Spleen (tissue), 13 donors: ENCODE results near the gene RRBP1. TPM values are rescaled to one million over a fixed set of nuclear protein-coding genes. Genes with fewer than 3 reads are reported as not detected.

ENCODE experiments used
- DNase-seq: peaks from one replicate; pipeline ENCODE4 v3.0.0-alpha.2; 2020
- H3K27ac ChIP-seq, 8 donors: fragments of 200-600 bp; sonication (generic) in 7 of 8; 1 replicate in 4 of 8; 2 replicates in 4 of 8; pipeline versions ENCODE4 v1.5.0 to v1.8.0; 2016 to 2021; ENCODE audit warnings: inconsistent platforms in 4 of 8, mild to moderate bottlenecking in 4 of 8, moderate library complexity in 1 of 8
- H3K27me3 ChIP-seq, 7 donors: fragments of 200-600 bp; sonication (generic) in 6 of 7; replicated peaks in 1 of 7; 1 replicate in 4 of 7; 2 replicates in 3 of 7; pipeline versions ENCODE4 v1.5.0 to v1.8.0; 2016 to 2021; ENCODE audit warnings: inconsistent platforms in 3 of 7, mild to moderate bottlenecking in 1 of 7
- H3K36me3 ChIP-seq, 6 donors: fragments of 200-600 bp; sonication (generic) in 5 of 6; 1 replicate in 4 of 6; 2 replicates in 2 of 6; pipeline versions ENCODE4 v1.5.0 to v1.8.0; 2016 to 2021; ENCODE audit warnings: inconsistent platforms in 2 of 6
- H3K4me1 ChIP-seq, 6 donors: fragments of 200-600 bp; sonication (generic) in 5 of 6; 1 replicate in 3 of 6; 2 replicates in 3 of 6; pipeline versions ENCODE4 v1.5.0 to v1.8.0; 2016 to 2021; ENCODE audit warnings: inconsistent platforms in 3 of 6
- H3K4me3 ChIP-seq, 8 donors: fragments of 200-600 bp; sonication (generic) in 7 of 8; 1 replicate in 4 of 8; 2 replicates in 4 of 8; pipeline versions ENCODE4 v1.5.0 to v1.8.0; 2016 to 2021; ENCODE audit warnings: inconsistent platforms in 4 of 8, mild to moderate bottlenecking in 4 of 8, moderate library complexity in 2 of 8
- H3K9me3 ChIP-seq, 8 donors: fragments of 200-600 bp; sonication (generic) in 7 of 8; 1 replicate in 4 of 8; 2 replicates in 4 of 8; pipeline versions ENCODE4 v1.5.0 to v1.8.0; 2016 to 2021; ENCODE audit warnings: inconsistent platforms in 4 of 8
- POLR2A ChIP-seq, 3 donors: fragments of 450-650 bp; IDR thresholded peaks; one replicate each; pipeline ENCODE4 v1.5.1; 2017; ENCODE audit warnings: antibody characterized with exemption in 3 of 3, mild to moderate bottlenecking in 1 of 3
- POLR2AphosphoS5 ChIP-seq, 3 donors: sonication (generic); formaldehyde crosslinking; IDR thresholded peaks; one replicate each; pipeline ENCODE4 v1.5.1; 2017; ENCODE audit warnings: antibody characterized with exemption in 3 of 3
- WGBS, 5 donors: extraction: QIAGEN DNeasy Blood & Tissue Kit in 3 of 5; methylation state at CpG; one replicate each; pipeline versions ENCODE4 v1.1.5 to v1.1.7; 2013 to 2018; 5-methylcytosine and 5-hydroxymethylcytosine counted together
- intact Hi-C: fragments of 100-400 bp; cut with DNase I; formaldehyde crosslinking; loops from one replicate; pipeline ENCODE4 v1.15.0; 2023; ENCODE audit warnings: low total_unique reads
- long read RNA-seq, 2 donors: transcript quantifications; one replicate each; lab custom pipeline, GENCODE V29; 2026
- polyA plus RNA-seq, 3 donors: library from polyadenylated mRNA; stranded (reverse); fragments of 200-250 nt; gene quantifications; one replicate each; pipeline ENCODE4 v1.2.1, GENCODE V29; 2013
- total RNA-seq, 7 donors: library from RNA; depleted of rRNA in 3 of 7; stranded (reverse); fragments of >200 nt in 3 of 7; fragmentation: NEBNext Ultra II Directional in 4 of 7; extraction: Animal tissue kit (Norgen Biotek cat#: 25700) in 4 of 7; gene quantifications; one replicate each; pipeline versions ENCODE4 v1.1.0 to v1.2.1, GENCODE V29; 2016 to 2021
- TF ChIP-seq, protein P1 (sequence below), 11 experiments: fragments of 200-600 bp in 7 of 11; fragments of 450-650 bp in 4 of 11; sonication (generic) in 4 of 11; IDR thresholded peaks in 8 of 11; conservative IDR thresholded peaks in 3 of 11; 1 replicate in 7 of 11; 2 replicates in 4 of 11; pipeline versions ENCODE4 v1.4.0 to v1.8.0; 2016 to 2021; ENCODE audit warnings: antibody characterized with exemption in 11 of 11, inconsistent platforms in 4 of 11, mild to moderate bottlenecking in 1 of 11
- donor health status: healthy with polysubstance abuse.
- donor health status: DM: no; HTN: no; CAD: no; lungs with moderate emphysema.
- donor health status: DM: no; HTN: no; CAD: no.
- donor health status: Bipolar disorder and iron deficiency.
- donor health status: healthy.
- donor health status: DM: no; HTN: no; CAD: no.
- donor health status: DM: yes; HTN: yes; CAD: no.

Gene RRBP1, protein sequence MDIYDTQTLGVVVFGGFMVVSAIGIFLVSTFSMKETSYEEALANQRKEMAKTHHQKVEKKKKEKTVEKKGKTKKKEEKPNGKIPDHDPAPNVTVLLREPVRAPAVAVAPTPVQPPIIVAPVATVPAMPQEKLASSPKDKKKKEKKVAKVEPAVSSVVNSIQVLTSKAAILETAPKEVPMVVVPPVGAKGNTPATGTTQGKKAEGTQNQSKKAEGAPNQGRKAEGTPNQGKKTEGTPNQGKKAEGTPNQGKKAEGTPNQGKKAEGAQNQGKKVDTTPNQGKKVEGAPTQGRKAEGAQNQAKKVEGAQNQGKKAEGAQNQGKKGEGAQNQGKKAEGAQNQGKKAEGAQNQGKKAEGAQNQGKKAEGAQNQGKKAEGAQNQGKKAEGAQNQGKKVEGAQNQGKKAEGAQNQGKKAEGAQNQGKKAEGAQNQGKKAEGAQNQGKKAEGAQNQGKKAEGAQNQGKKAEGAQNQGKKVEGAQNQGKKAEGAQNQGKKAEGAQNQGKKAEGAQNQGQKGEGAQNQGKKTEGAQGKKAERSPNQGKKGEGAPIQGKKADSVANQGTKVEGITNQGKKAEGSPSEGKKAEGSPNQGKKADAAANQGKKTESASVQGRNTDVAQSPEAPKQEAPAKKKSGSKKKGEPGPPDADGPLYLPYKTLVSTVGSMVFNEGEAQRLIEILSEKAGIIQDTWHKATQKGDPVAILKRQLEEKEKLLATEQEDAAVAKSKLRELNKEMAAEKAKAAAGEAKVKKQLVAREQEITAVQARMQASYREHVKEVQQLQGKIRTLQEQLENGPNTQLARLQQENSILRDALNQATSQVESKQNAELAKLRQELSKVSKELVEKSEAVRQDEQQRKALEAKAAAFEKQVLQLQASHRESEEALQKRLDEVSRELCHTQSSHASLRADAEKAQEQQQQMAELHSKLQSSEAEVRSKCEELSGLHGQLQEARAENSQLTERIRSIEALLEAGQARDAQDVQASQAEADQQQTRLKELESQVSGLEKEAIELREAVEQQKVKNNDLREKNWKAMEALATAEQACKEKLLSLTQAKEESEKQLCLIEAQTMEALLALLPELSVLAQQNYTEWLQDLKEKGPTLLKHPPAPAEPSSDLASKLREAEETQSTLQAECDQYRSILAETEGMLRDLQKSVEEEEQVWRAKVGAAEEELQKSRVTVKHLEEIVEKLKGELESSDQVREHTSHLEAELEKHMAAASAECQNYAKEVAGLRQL (N-terminal part only)
- total RNA-seq (100 to 1,000 TPM in 6 of 7 donors, 10 to 100 TPM in 1; 78.8 to 164 (median 122) TPM), polyA plus RNA-seq (10 to 100 TPM; 17.0 to 27.3 (median 21.7) TPM)
- long read RNA-seq, donor 1, full-length matches to known transcripts: 21 of 47 reads
- long read RNA-seq, donor 1, partial matches to known transcripts: 26 of 47 reads
- long read RNA-seq, donor 1, other reads (novel, unspliced or antisense): 0 of 47 reads
- long read RNA-seq, donor 2, full-length matches to known transcripts: 29 of 66 reads
- long read RNA-seq, donor 2, partial matches to known transcripts: 37 of 66 reads
- long read RNA-seq, donor 2, other reads (novel, unspliced or antisense): 0 of 66 reads

GRCh38 chr20:17682103-17682888, at the start of gene RRBP1:
TSS of gene RRBP1 (minus strand) at chr20:17682242. CDS start at chr20:17660507, 21,735 bp downstream.
- Histone ChIP-seq H3K9me3 (peaks cover 0 to 13% (median 0%) of the 10 kb centered on the region in 8 donors), H3K36me3 (peaks cover 0 to 19% (median 6%) of the 10 kb centered on the region in 6 donors), H3K27me3 (peaks cover 0 to 11% (median 0%) of the 10 kb centered on the region in 7 donors), H3K4me3 (peak within 1 kb of the TSS; percentile 81 to 97 (median 90)), H3K4me1 (peaks cover 14 to 37% (median 30%) of the 10 kb centered on the region in 6 donors), H3K27ac (peak within 1 kb of the TSS; percentile 89 to 97 (median 92))
- peak; percentile 99 for DNase-seq
- TF ChIP-seq, protein P1, sequence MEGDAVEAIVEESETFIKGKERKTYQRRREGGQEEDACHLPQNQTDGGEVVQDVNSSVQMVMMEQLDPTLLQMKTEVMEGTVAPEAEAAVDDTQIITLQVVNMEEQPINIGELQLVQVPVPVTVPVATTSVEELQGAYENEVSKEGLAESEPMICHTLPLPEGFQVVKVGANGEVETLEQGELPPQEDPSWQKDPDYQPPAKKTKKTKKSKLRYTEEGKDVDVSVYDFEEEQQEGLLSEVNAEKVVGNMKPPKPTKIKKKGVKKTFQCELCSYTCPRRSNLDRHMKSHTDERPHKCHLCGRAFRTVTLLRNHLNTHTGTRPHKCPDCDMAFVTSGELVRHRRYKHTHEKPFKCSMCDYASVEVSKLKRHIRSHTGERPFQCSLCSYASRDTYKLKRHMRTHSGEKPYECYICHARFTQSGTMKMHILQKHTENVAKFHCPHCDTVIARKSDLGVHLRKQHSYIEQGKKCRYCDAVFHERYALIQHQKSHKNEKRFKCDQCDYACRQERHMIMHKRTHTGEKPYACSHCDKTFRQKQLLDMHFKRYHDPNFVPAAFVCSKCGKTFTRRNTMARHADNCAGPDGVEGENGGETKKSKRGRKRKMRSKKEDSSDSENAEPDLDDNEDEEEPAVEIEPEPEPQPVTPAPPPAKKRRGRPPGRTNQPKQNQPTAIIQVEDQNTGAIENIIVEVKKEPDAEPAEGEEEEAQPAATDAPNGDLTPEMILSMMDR (IDR thresholded peaks at IDR 0.05 in 8 of 11, conservative IDR thresholded peaks at IDR 0.05 in 3 of 11): peak; percentile 58 to 90 (median 79)
- peak; percentile 90 to 96 (median 96) for TF ChIP-seq POLR2AphosphoS5 (IDR thresholded peaks at IDR 0.05)
- TF ChIP-seq POLR2A (IDR thresholded peaks at IDR 0.05): peak in 2 of 3 donors; percentile 56 to 89
- intact Hi-C loops: no loop called here
- WGBS, 5 donors: 0 to 1% (median 1%) methylated on average over 32 to 79 of the region's 79 CpGs

- H3K4me3 ChIP-seq: no peak overlapping the region
- H3K4me1 ChIP-seq: peaks cover 0 to 5% (median 0%) of the 10 kb centered on the region in 6 donors
- intact Hi-C loops: no loop called here
- peaks cover 0 to 17% (median 0%) of the 10 kb centered on the region in 7 donors for H3K27me3 ChIP-seq
- H3K27ac ChIP-seq: no peak overlapping the region
- no peaks in the 10 kb centered on the region for H3K36me3 ChIP-seq
- H3K9me3 ChIP-seq: peaks cover 0 to 6% (median 5%) of the 10 kb centered on the region in 8 donors
- TF ChIP-seq, protein P1 (IDR thresholded peaks at IDR 0.05 in 8 of 11, conservative IDR thresholded peaks at IDR 0.05 in 3 of 11): no peak
- TF ChIP-seq POLR2A (IDR thresholded peaks at IDR 0.05) (no peak), POLR2AphosphoS5 (IDR thresholded peaks at IDR 0.05) (no peak)
- DNase-seq: no peak
- 90 to 93% (median 92%) methylated on average over 5 of the region's 5 CpGs for WGBS, 5 donors
Measured at GRCh38 chr20:17731233-17731632, 49.2 kb upstream of the RRBP1 start.

DNA sequence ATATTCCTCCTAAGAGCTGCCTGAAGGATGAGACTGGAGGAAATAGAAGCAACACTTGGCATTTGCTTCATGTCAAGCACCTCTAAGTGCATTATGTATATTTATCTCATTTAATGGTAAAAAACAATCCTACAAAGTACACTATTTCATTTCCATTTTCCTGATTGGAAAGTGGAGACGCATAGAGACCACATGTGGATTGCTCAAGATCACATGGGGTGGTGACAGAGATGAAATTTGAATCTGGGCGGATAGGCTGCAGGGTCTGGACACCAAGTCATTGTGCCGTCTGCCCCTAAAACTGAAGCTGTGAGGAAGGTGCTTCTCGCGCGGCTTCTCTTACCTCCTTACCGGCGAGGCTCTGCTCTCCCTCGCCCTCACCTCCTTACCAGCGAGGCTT, 48.0 kb upstream of the RRBP1 start:
- Histone ChIP-seq H3K4me3 (no peak overlapping the region), H3K36me3 (no peaks in the 10 kb centered on the region), H3K4me1 (peaks cover 0 to 4% (median 0%) of the 10 kb centered on the region in 6 donors), H3K27me3 (peaks cover 0 to 17% (median 0%) of the 10 kb centered on the region in 7 donors), H3K9me3 (no peaks in the 10 kb centered on the region), H3K27ac (no peak overlapping the region)
- TF ChIP-seq POLR2A (IDR thresholded peaks at IDR 0.05) (no peak), POLR2AphosphoS5 (IDR thresholded peaks at IDR 0.05) (no peak)
- TF ChIP-seq, protein P1 (IDR thresholded peaks at IDR 0.05 in 8 of 11, conservative IDR thresholded peaks at IDR 0.05 in 3 of 11): no peak
- 86 to 95% (median 90%) methylated on average over 10 of the region's 10 CpGs for WGBS, 5 donors
- no peak for DNase-seq
- intact Hi-C loops: no loop called here
